Lower leg skin (tissue), 4 donors: Measurements from ENCODE around the gene C18orf63. TPM values are rescaled to one million over a fixed set of nuclear protein-coding genes. Genes with fewer than 3 reads are reported as not detected.

Experiments
- DNase-seq, 2 donors: peaks; one replicate each; pipeline ENCODE4 v3.0.0-alpha.2; 2019; ENCODE audit warnings: low spot score in 2 of 2
- H3K4me3 ChIP-seq: fragments of 200-600 bp; sonication (generic); 2 replicates; pipeline ENCODE4 v1.5.1; 2017; ENCODE audit warnings: mild to moderate bottlenecking, low read depth; ENCODE audit not compliant: poor library complexity, severe bottlenecking
- CTCF ChIP-seq, 3 donors: fragments of 450-650 bp; IDR thresholded peaks; one replicate each; pipeline ENCODE4 v1.5.1; 2016; ENCODE audit warnings: antibody characterized with exemption in 3 of 3, mild to moderate bottlenecking in 3 of 3, moderate library complexity in 2 of 3
- POLR2A ChIP-seq, 2 donors: fragments of 450-650 bp; IDR thresholded peaks; one replicate each; pipeline ENCODE4 v1.6.1; 2016 to 2017; ENCODE audit warnings: antibody characterized with exemption in 2 of 2, mild to moderate bottlenecking in 1 of 2, moderate library complexity in 1 of 2
- WGBS, 2 donors: methylation state at CpG; one replicate each; pipeline ENCODE4 v1.1.5; 2018; 5-methylcytosine and 5-hydroxymethylcytosine counted together
- intact Hi-C: fragments of 100-400 bp; cut with DNase I; formaldehyde crosslinking; loops from one replicate; pipeline ENCODE4 v1.15.0; 2023; ENCODE audit warnings: low total_unique reads
- total RNA-seq, 4 donors: library from RNA; depleted of rRNA; stranded (reverse); fragments of >200 nt; gene quantifications; one replicate each; pipeline ENCODE4 v1.1.0, GENCODE V29; 2016

Gene C18orf63
- total RNA-seq, 4 donors from 2014 or later: not detected

GRCh38 chr18:74288730-74289129 is 26.9 kb upstream of the C18orf63 start:
- no peak for DNase-seq
- intact Hi-C loops: no loop called here
- H3K4me3 ChIP-seq: no peak overlapping the region
- TF ChIP-seq POLR2A (IDR thresholded peaks at IDR 0.05) (no peak), CTCF (IDR thresholded peaks at IDR 0.05) (no peak)
- 77 to 80% methylated on average over 9 of the region's 9 CpGs for WGBS, 2 donors

- no peak for DNase-seq
- 44 to 53% methylated on average over 3 of the region's 3 CpGs for WGBS, 2 donors
- H3K4me3 ChIP-seq: no peak overlapping the region
- TF ChIP-seq POLR2A (IDR thresholded peaks at IDR 0.05) (no peak), CTCF (IDR thresholded peaks at IDR 0.05) (no peak)
- intact Hi-C loops: no loop called here
Measured at GRCh38 chr18:74289137-74289536, 26.5 kb upstream of the C18orf63 start.

GRCh38 chr18:74290021-74290420 is 25.6 kb upstream of the C18orf63 start:
- no peak for TF ChIP-seq POLR2A (IDR thresholded peaks at IDR 0.05)
- no peak for TF ChIP-seq CTCF (IDR thresholded peaks at IDR 0.05)
- H3K4me3 ChIP-seq: no peak overlapping the region
- intact Hi-C loops: no loop called here
- WGBS, 2 donors: 92 to 93% methylated on average over 7 of the region's 7 CpGs
- no peak for DNase-seq

- intact Hi-C loops: no loop called here
- no peak for TF ChIP-seq POLR2A (IDR thresholded peaks at IDR 0.05)
- TF ChIP-seq CTCF (IDR thresholded peaks at IDR 0.05): no peak
- no peak for DNase-seq
- H3K4me3 ChIP-seq: peak overlapping the region; percentile 68
- WGBS, 2 donors: 18% methylated on average over 45 to 56 of the region's 57 CpGs
Measured at GRCh38 chr18:74290794-74291471, 24.7 kb upstream of the C18orf63 start.

- TF ChIP-seq POLR2A (IDR thresholded peaks at IDR 0.05) (no peak), CTCF (IDR thresholded peaks at IDR 0.05) (no peak)
- peak overlapping the region; percentile 68 for H3K4me3 ChIP-seq
- WGBS, 2 donors: 0% methylated on average over 28 of the region's 30 CpGs; no CpG with 5 or more reads in 1 of the 2 donors
- no peak for DNase-seq
- intact Hi-C loops: no loop called here
Measured at GRCh38 chr18:74291472-74291770, 24.2 kb upstream of the C18orf63 start.
